GM21723 (cell line): ENCODE data around the gene FOS.

Experiments used
- ATAC-seq: cut with Tn5 transposase; IDR thresholded peaks from one replicate; pipeline ENCODE4 v1.9.1; 2021; ENCODE audit warnings: mild to moderate bottlenecking, moderate library complexity; ENCODE audit not compliant: unreplicated experiment

The FOS gene

DNA sequence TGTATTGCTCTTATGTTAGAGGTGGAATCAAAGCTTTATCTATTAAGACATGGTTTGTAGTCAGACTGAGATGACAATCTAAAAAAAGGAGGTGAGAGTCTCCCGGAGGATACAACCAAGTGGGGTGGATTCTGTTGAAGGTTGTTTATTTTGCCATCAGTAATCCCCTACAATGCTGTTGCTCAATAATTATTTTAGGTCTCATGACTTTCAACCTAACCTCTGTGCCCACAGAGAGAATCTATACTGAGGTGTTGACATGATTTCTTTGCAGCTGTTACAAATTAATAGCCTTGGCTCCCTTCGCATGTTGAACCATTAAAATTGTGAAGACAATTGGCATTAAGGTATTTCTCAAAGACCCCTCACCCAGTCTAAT is 28.7 kb upstream of the FOS start:
- ATAC-seq = peak; percentile 23

DNA sequence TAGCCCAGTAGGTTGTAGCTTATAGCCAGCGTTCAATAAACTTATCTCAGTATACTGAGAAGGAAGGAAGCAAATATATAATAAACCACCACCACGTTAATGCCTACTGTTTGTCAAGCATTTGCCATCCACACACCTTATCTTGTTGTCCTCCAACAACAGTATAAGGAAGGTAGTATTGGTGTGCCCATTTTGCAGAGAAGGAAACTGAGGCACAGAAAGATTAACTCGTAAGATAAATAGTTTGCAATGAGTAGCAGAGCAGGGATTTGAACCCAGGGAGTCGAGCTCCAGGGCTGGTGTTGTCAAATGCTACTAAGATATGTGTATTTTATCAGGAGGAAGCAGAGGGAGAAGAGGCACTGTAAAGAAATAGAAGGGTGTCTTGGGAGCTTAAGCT is 27.8 kb upstream of the FOS start:
- no peak for ATAC-seq

DNA sequence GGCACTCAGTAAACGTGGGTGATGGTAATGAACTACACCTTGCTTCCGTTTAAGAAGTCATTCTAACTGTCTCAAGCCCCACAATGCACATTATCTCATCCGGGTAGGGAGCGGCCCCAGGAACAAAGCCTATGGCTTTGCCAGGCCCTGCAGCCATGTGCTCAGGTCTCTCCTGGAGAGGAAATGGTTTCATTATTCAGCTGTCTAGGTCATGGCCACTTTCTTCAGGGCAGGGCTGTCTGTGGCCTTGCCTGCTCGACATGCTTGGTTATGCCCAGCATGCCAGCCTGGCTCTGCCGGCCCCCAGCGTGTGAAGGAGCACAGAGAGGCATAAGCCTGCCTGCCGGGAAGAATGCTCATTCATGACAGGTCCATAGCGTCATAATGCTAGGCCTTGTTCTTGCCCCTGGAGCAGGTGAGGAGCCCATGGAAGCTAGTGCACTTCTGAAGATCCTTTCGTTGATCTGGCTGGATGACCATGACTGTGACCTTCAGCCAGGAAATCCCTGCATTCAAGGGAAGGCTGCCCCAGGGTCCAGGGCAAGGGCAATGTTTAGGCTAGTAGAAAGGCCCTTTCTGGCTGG is 26.3 kb upstream of the FOS start:
- no peak for ATAC-seq

DNA sequence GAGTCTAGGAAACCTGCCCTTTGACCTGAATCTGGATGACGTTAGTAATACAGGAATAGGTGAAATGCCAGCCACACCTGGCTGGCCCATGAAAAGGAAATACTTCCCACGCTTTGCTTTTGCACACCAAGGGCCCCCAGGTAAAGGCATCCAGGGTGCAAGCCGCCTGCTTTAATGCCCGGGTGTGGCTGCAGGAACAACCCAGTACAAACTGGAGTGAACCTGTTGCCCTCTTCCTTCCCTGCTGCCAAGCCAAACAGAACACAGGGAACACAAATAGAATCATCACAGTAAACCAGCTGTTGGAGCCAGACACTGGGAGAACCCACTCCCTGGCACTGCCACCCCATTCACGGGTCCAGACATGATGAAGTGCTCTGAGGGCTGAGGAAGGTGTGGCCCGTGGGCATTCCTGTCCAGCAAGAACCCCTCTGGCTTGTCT is 24.2 kb upstream of the FOS start:
- ATAC-seq = no peak

DNA sequence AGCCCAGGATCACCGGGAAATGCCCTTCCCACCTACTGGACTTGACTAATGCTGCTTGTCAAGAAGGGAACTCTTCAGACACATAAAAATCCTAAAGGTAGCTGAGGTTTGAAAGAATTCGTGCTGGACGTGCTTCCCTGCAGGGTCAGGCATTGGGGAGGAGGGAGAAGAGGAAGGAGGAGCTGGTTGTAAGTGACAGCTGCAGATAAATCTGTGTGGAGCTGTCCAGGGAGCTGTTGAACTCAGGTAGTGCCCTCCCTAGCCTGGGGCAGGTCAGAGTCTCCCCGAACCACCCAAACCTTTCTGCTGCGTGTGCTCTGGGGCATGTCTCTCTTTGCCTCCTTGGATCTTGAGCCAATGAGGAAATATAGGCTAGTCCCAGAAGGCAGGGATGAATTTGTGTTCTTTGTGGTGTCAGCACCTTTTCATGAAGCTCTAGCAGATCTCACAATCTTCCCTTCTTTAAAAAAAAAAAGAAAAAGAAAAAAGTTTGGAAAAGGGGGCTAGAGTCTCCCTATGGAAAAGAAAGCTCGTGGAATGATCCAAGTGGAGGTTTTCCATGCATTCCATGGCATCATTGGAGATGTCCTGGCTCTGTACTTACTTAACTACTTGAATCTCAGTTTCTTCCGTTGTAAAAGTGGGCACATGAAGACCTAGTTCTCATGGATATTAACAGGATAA is 23.6 kb upstream of the FOS start:
- no peak for ATAC-seq

DNA sequence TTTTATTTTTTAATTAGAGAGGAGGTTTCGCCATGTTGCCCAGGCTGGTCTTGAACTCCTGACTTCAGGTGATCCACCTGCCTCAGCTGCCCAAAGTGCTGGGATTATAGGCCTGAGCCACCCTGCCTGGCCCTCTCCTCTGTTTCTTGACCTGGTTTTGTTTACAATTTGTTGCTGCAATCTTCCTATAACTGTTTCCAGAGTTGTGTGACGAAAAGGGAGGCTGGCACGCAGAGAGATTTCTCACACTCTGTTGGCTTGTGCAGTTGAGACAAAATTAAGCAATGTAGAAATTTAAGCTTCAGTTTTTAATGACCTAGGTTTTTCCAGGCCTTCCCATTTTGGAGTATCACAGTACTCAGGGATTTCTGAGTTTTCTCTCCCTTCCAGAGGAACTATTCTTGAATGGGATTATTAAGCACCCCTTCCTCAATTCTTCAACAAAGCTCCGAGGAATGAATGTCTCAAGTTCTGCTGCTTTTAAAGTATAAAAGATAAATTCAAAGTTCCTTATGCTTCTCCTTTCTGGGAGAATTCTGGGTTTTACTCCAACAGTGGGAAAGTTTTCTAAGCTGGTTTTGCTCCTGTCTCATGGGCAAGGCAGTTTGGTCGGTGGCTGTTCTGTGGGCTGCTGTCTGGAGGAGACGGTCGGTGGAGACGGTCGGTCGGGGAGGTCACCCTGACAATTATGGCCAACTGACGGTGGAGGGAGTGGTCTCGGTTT is 20.4 kb upstream of the FOS start:
- no peak for ATAC-seq

DNA sequence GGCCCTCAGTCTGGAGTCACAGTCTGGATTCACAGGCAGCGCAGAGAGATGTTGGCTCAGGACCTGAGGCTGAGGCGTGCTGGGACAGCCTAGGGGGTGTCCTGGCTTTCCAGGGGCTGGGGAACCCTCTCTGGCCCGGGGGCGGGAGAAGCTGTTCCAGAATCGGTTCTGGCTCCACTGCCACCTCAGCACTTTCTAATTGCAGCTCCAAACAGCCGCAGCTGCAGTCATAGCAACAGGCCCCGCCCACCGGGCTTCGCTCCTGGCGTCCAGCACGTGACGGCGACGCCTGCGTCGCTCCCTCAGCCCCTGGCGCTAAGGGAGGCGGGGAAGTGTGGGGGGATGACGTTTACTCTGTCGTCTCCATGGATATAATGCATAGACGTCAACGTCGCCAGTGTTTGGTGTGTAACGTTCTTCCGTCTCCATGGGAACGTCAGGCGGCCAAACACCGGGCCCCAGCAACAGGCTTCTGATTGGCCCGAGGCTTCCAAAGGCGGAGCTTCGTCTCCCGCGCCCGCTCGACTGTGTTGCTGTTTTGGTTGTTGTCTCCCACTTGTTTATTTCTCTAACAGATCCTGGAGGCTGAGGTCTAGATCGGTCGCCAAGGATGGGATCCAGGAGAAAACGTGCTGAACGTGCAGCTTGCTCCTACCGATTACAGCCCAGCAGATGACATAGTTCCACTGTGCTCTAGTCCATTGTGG is 19.7 kb upstream of the FOS start:
- peak; percentile 97 for ATAC-seq

DNA sequence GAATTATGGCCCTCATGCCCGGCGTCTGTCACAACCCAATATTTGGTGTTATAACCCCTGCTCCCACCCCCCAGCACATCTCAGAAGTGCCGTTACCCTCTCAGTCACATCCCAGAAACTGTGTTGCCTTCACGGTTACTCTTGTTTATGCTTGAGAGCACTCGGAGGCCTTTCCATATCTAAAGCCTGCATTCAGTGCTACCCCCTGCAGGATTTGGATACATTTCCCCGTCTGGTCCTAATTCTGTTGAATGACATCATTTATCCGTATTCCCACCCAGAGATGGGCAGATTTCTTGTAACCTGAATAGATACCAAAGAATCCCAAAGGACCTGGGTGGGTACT is 19.1 kb upstream of the FOS start:
- no peak for ATAC-seq

DNA sequence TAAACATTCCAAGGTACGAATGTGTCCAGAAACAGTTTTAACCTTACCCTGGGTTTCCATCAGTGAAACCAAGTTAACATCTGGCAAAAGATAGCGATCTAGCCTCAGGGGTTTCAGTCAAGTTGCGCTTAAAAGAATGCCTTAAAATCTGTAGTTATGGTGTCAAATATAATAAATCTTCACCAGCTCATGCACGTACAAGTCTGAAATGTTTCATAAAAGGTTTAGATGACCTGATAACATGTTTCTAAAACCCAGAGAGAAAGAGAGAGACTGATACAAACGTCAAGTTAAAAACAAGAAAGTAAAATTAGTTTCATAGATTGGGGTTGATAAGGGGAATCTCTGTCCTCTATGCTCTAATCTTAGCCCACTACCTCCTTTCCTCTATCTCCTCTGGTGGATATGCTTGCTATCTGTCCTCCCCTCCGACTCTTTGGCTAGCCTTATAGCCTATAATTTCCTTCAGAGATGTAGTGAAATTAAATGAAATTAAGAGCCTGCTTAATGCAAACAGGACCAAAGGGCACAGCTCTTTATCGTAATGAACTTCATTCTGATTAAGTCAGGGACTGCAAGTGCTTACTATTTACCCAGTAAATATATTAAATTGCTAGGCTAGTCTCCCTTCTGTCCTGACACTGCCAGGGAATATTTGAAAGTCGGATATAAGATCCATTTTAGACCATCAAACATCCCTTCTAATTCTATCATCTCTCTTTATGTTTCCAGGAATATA is 18.4 kb upstream of the FOS start:
- ATAC-seq = no peak

DNA sequence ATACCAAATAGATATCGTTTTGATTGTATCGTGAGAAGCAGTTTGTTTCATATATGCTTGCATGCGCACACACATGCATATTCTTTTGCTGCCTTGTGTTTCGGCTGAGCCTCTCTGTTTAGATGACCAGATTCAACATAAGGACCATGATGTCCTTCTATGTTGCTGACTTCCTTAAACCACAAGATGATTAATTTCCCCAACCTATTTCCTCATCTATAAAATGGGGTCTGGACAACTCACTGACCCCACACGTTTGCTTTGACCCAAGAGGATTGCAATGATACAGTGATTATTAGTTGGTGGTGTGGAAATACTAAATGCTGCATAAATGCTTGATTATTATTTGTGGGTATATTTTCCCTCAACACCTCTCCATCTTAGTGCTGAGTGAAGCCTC is 16.8 kb upstream of the FOS start:
- ATAC-seq = no peak

DNA sequence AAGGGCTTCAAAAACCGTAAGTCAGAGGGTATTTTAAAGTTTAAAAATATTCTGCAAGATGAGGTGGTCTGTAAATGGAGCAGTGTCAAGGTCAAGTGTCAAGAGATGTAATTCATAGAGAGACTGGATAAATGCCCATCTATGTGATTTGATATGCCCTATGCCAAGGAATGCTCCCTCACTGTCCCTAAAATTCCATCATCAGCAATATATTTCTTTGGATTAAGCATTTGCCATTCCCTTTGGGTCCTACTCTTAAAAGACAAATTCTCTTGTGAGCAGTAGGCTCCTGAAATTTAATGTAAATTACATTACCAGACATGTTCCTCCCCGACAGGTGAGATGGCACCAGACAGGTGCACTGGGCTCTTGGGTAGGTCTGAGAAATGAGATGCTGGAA is 16.0 kb upstream of the FOS start:
- ATAC-seq = no peak

DNA sequence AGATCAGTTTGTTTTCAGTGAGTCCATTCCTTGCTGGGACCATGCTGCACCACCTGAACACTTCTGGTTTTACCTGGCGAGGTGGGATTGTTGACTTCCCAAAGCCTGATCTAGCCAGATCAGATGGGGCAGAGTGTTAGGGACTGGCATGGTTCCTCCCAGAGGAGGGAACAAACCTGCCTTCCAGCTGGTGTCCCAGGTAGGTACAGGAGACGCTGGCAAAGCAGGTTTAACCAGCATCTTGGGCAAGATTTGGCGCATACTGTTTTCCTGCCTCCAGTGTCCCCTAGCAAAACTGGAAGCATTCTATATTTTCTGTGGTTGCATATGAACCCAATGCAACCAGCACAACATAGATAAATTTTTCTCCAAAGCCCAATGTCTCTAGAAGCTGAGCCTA is 14.6 kb upstream of the FOS start:
- ATAC-seq = no peak

DNA sequence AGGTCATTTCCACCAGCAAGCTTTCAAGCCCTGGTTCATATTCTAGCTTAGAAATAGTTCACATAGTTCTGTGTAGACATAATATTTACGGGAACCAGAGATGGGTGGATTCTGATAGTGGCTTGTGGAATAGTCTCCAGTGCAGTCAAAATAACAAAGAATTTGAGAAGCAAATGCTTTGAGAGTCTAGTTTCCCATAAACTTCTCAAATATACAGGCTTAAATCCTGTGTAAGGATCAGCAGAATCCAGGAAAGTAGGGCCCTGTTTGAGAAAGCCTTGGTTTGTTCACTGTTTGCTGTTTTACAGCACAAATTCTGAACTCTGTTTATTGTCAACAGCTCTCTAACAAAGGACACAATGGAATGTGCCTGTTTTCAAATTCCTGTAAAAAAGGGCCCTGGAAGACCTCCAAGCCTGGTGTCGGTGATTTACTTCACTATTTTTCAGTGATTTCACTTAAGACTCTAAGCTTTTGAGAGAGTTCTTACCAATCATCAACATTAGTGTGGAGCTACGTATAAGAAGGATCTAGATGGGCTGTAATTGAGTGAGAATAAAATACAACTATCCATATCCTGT is 11.4 kb upstream of the FOS start:
- ATAC-seq = no peak

DNA sequence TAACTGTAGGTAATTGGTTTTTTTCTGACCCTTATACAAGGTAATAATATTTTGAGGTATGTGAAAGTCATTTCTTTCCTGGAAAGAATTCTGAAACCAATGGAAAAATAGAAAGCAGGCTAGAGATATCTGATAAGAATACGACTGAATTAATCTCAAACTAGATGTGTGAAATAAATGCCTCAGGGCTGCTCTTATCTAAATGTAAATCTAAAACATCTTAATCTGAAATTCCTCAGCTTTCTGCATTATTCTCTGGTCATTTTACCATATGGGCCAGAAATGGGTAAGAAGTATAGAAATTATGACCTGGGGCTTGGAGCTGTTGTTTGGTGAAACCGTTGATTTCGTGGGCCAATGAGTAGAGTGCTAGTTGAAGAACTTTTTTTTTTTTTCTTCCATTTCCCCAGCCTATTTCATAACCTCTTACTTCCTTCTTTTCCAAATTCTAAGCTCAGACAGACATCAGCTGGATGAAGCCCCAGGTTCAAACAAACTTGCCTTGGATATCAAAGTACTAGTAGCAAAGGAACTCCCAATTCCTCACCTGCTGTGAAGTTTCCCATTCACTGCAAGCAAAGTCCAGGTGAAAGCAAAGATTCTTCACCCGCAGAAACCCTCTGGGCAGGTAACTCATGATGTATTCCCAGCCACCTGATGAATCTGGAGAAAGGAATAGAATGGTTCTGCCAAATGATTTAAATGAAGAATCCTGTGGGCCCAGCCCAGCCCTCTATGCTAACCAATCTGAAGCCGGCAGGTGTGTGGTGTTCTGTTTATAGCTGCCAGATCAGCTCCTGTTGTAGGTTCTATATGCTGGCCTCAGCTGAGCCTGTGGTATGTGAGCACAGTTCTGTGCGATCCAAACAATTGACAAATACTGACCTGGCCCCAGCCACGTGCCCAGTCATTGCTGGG is 9.7 kb upstream of the FOS start:
- no peak for ATAC-seq

DNA sequence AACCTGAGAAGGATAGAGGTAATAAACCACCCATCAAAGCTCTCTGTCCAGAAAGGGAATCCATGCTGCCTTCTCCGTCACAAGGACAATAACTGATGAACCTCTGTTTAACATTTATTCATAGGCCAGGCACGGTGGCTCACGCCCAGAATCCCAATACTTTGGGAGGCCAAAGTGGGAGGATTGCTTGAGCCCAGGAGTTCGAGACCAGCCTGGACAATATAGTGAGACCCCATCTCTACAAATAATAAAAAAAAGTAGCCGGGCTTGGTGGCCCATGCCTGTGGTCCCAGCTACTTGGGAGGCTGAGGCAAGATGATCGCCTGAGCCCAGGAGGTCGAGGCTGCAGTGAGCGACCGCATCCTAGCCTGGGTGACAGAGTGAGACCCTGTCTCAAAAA is 7.1 kb upstream of the FOS start:
- ATAC-seq = no peak

DNA sequence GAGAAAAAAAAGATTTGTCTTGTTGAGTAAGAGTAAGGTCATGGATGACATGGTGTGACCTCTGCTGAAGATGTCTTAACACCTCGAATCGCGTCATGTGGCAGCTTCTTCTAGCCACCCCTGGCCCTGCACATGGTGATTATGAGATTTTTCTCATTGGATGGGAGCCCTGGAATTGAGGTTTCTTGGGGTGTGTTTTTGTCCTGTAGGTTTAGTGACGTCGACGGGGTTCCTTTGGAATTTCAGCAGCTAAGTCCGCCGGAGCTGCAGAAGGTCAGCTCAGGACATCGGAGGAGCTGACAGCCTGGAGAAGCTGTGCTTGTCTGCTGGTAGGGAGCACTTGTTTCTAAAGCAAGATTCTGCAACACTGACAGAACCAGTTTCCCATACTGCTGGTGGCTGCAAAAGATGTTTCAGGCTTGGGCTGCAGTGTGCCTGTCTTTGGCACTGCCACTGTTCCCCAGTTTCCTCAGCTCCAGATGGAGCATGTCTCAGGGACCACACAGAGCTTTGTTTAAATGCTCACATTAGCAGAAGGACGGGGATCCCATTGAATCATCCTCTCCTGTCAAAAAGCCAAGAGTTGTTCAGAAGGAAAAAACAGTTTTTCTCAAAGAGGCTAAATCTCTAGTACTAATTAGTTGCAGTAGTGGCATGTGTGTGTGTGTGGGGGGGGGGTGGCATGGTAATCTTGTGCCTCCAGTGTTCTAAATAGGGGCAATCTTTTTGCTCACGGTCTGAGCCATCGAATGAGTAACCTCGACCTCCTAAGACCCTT is 5.2 kb upstream of the FOS start:
- no peak for ATAC-seq

DNA sequence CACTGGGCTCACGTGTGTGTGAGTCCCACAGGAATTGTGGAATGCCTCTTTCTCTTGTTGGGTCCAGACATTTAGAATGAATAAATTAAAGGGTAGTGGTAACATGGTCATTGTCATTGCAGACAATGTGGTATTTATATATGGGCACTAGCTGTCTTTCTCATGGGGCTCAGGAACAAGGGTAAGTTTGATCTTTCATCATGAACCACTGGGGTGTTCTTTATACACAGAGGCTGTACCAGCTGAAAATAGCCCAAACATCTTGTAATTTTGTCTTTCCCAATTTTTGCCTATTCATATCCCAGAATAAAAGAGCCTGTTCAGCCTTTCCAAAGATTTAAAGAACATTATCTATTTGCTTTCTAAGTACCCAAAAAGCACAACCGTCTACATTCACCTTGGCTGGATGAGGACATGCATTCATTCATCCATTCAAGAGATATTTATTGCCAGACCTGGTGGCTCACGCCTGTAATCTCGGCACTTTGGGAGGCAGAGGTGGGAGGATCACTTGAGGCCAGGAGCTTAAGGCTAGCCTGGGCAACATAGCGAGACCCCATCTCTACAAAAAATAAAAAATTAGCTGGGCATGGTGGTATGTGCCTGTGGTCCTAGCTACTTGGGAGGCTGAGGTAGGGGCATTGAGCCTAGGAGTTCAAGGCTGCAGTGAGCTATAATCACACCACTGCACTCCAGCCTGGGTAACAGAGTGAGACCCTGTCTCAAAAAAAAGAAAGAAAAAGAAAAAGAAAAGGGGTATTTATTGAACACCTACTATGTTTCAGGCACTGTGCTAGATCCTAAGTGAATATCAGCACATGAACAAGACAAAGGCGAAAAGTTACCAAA is 4.4 kb upstream of the FOS start:
- no peak for ATAC-seq

DNA sequence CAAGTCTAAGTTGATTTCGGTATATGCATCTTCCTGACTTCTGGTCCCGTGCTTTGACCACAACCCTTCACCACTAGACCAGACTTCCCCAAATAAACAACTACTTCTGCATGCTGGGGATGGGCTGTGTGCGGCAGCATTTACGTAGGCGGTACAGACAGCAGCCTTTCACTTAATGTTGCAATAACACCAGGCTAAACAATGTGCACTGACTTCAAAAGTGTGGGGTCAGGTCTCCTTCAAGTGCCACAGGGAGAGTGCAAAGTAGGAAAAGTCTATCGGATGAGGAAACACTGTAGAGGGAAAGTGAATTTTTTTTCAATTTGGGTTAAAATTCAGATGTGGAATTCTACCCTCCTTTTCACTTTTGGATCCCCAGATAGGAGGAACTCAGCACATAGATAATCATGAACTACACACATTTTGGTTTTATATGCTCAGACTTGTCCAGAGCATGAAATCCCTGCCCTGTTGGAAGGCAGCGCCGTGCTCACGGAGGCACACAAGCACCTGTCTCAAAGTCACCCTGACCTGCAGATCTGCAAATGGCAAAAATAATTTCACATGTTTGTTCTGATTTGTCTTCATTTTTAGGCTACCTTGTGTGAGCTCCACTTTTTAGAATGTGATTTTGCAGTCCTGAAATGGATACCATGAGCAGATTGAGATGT is 3.6 kb upstream of the FOS start:
- ATAC-seq = no peak
